Trophoblast cell (in vitro differentiated cells and primary cell): ENCODE results near the gene CXCL9.
"Not testable (repeated sequence)": the region's sequence is repeated elsewhere in the genome, so short reads cannot be mapped to it uniquely, and the experiment has no call there.

Source experiments
- DNase-seq, 2 donors: peaks; one replicate each; pipeline ENCODE4 v3.0.0-alpha.2; 2016
- H2AFZ ChIP-seq: 2 replicates; pipeline ENCODE4 v1.6.1; 2013; ENCODE audit warnings: low read length, moderate library complexity, mild to moderate bottlenecking; ENCODE audit not compliant: insufficient read depth, poor library complexity
- H2AK5ac ChIP-seq: 2 replicates; pipeline ENCODE4 v1.6.1; 2013; ENCODE audit warnings: mild to moderate bottlenecking, low read length
- H2BK120ac ChIP-seq: 2 replicates; pipeline ENCODE4 v1.6.1; 2013; ENCODE audit warnings: low read length, mild to moderate bottlenecking, moderate library complexity; ENCODE audit not compliant: insufficient read depth, poor library complexity
- H2BK12ac ChIP-seq: 2 replicates; pipeline ENCODE4 v1.6.1; 2013; ENCODE audit warnings: mild to moderate bottlenecking, low read length, moderate library complexity
- H2BK5ac ChIP-seq: 2 replicates; pipeline ENCODE4 v1.6.1; 2013; ENCODE audit warnings: low read length, low read depth, moderate library complexity, mild to moderate bottlenecking; ENCODE audit not compliant: poor library complexity
- H3K14ac ChIP-seq: 2 replicates; pipeline ENCODE4 v1.6.1; 2013; ENCODE audit warnings: mild to moderate bottlenecking, low read length
- H3K18ac ChIP-seq: 2 replicates; pipeline ENCODE4 v1.6.1; 2013; ENCODE audit warnings: mild to moderate bottlenecking, low read length
- H3K23ac ChIP-seq: 2 replicates; pipeline ENCODE4 v1.6.1; 2013; ENCODE audit warnings: low read length
- H3K27ac ChIP-seq: 2 replicates; pipeline ENCODE4 v1.5.1; 2013; ENCODE audit warnings: low read depth, mild to moderate bottlenecking, inconsistent platforms, low read length, moderate library complexity
- H3K27me3 ChIP-seq: 2 replicates; pipeline ENCODE4 v1.6.1; 2013; ENCODE audit warnings: inconsistent platforms, mild to moderate bottlenecking, low read length, moderate library complexity; ENCODE audit not compliant: insufficient read depth
- H3K36me3 ChIP-seq, 2 experiments: 1 replicate in 1 of 2; 2 replicates in 1 of 2; pipeline ENCODE4 v1.6.1; 2013; ENCODE audit warnings: low read length in 2 of 2, mild to moderate bottlenecking in 2 of 2, moderate library complexity in 1 of 2; ENCODE audit not compliant: insufficient read depth in 2 of 2, control insufficient read depth in 1 of 2
- H3K4ac ChIP-seq: 2 replicates; pipeline ENCODE4 v1.6.1; 2013; ENCODE audit warnings: low read depth, mild to moderate bottlenecking, low read length, moderate library complexity
- H3K4me1 ChIP-seq, 2 experiments: 1 replicate in 1 of 2; 2 replicates in 1 of 2; pipeline ENCODE4 v1.6.1; 2013; ENCODE audit warnings: low read length in 2 of 2, mild to moderate bottlenecking in 2 of 2, moderate library complexity in 1 of 2; ENCODE audit not compliant: insufficient read depth in 2 of 2, control insufficient read depth in 1 of 2
- H3K4me2 ChIP-seq: 2 replicates; pipeline ENCODE4 v1.6.1; 2013; ENCODE audit warnings: inconsistent platforms, mild to moderate bottlenecking, low read length, moderate library complexity
- H3K4me3 ChIP-seq: 2 replicates; pipeline ENCODE4 v1.5.1; 2013; ENCODE audit warnings: mild to moderate bottlenecking, low read depth, low read length, inconsistent platforms
- H3K79me1 ChIP-seq: one replicate; pipeline ENCODE4 v1.6.1; 2013; ENCODE audit warnings: low read length
- H3K79me2 ChIP-seq: 2 replicates; pipeline ENCODE4 v1.6.1; 2013; ENCODE audit warnings: low read length, mild to moderate bottlenecking; ENCODE audit not compliant: control insufficient read depth, insufficient read depth, poor library complexity
- H3K9ac ChIP-seq: 2 replicates; pipeline ENCODE4 v1.6.1; 2013; ENCODE audit warnings: mild to moderate bottlenecking, low read length
- H3K9me3 ChIP-seq: 2 replicates; pipeline ENCODE4 v1.6.1; 2013; ENCODE audit warnings: low read depth, mild to moderate bottlenecking, control low read depth, inconsistent platforms, low read length; ENCODE audit not compliant: insufficient read depth
- H4K12ac ChIP-seq: 2 replicates; pipeline ENCODE4 v1.6.1; 2013; ENCODE audit warnings: low read depth, mild to moderate bottlenecking, low read length, moderate library complexity
- H4K8ac ChIP-seq: 2 replicates; pipeline ENCODE4 v1.6.1; 2013; ENCODE audit warnings: low read depth, mild to moderate bottlenecking, low read length, moderate library complexity
- H4K91ac ChIP-seq: one replicate; pipeline ENCODE4 v1.6.1; 2013; ENCODE audit warnings: low read depth, mild to moderate bottlenecking, low read length, moderate library complexity
- WGBS: extraction: QIAGEN DNeasy Blood & Tissue Kit; methylation state at CpG from one replicate; pipeline ENCODE4 v1.1.7; 2013; ENCODE audit warnings: missing lambda C conversion rate; ENCODE audit not compliant: insufficient read length, insufficient coverage; ENCODE audit errors: extremely low coverage; 5-methylcytosine and 5-hydroxymethylcytosine counted together

CXCL9 gene

GRCh38 chr4:75973766-75974165 lies 33.5 kb downstream of the CXCL9 start:
- Histone ChIP-seq H3K18ac (no peak overlapping the region), H3K9ac (peak overlapping the region; percentile 18), H3K4ac (no peak overlapping the region), H2BK12ac (no peak overlapping the region), H3K27ac (no peak overlapping the region), H4K91ac (no peak overlapping the region), H2AFZ (no peak overlapping the region), H3K4me2 (no peak overlapping the region), H2AK5ac (no peak overlapping the region), H3K79me2 (no peaks in the 10 kb centered on the region), H3K23ac (peak overlapping the region; percentile 17), H3K4me3 (no peak overlapping the region), H2BK5ac (no peak overlapping the region), H3K4me1 (no peaks in the 10 kb centered on the region), H3K36me3 (peaks cover 20 to 32% of the 10 kb centered on the region in 2 experiments), H4K12ac (no peak overlapping the region), H4K8ac (no peak overlapping the region), H2BK120ac (no peak overlapping the region), H3K27me3 (no peaks in the 10 kb centered on the region), H3K79me1 (no peaks in the 10 kb centered on the region), H3K14ac (no peak overlapping the region), H3K9me3 (no peaks in the 10 kb centered on the region)
- DNase-seq: no peak

GRCh38 chr4:75968084-75968483 lies 39.2 kb downstream of the CXCL9 start:
- H3K36me3 ChIP-seq: peaks cover 23 to 40% of the 10 kb centered on the region in 2 experiments
- H4K8ac ChIP-seq: no peak overlapping the region
- H3K9ac ChIP-seq: no peak overlapping the region
- H3K79me2 ChIP-seq: no peaks in the 10 kb centered on the region
- H3K9me3 ChIP-seq: peaks cover 2% of the 10 kb centered on the region
- no peak overlapping the region for H3K4ac ChIP-seq
- H3K18ac ChIP-seq: no peak overlapping the region
- H2BK12ac ChIP-seq: no peak overlapping the region
- H4K12ac ChIP-seq: no peak overlapping the region
- no peaks in the 10 kb centered on the region for H3K79me1 ChIP-seq
- H2AK5ac ChIP-seq: no peak overlapping the region
- no peak overlapping the region for H2BK120ac ChIP-seq
- no CpG with 5 or more reads among the region's 3 CpGs for WGBS
- no peak for DNase-seq
- H4K91ac ChIP-seq: no peak overlapping the region
- no peak overlapping the region for H3K4me2 ChIP-seq
- no peaks in the 10 kb centered on the region for H3K27me3 ChIP-seq
- no peak overlapping the region for H3K27ac ChIP-seq
- no peaks in the 10 kb centered on the region for H3K4me1 ChIP-seq
- H3K4me3 ChIP-seq: no peak overlapping the region
- no peak overlapping the region for H3K23ac ChIP-seq
- no peak overlapping the region for H3K14ac ChIP-seq
- H2AFZ ChIP-seq: no peak overlapping the region
- no peak overlapping the region for H2BK5ac ChIP-seq

GRCh38 chr4:75963558-75963957 lies 43.8 kb downstream of the CXCL9 start:
- Histone ChIP-seq H3K4me1 (no peaks in the 10 kb centered on the region), H2BK12ac (no peak overlapping the region), H3K23ac (no peak overlapping the region), H3K79me2 (no peaks in the 10 kb centered on the region), H2AFZ (no peak overlapping the region), H3K4ac (no peak overlapping the region), H3K14ac (no peak overlapping the region), H4K12ac (no peak overlapping the region), H3K36me3 (peaks cover 20 to 26% of the 10 kb centered on the region in 2 experiments), H2BK5ac (no peak overlapping the region), H3K4me2 (no peak overlapping the region), H3K9ac (no peak overlapping the region), H3K79me1 (no peaks in the 10 kb centered on the region), H4K91ac (no peak overlapping the region), H3K9me3 (peaks cover 2% of the 10 kb centered on the region), H3K18ac (no peak overlapping the region), H3K4me3 (no peak overlapping the region), H2BK120ac (no peak overlapping the region), H2AK5ac (no peak overlapping the region), H3K27ac (no peak overlapping the region), H4K8ac (no peak overlapping the region), H3K27me3 (no peaks in the 10 kb centered on the region)
- DNase-seq: no peak
- WGBS: no CpG with 5 or more reads among the region's 2 CpGs

GRCh38 chr4:75962072-75962471 lies 45.2 kb downstream of the CXCL9 start:
- not testable (repeated sequence) for H2BK120ac ChIP-seq, H4K12ac ChIP-seq, H2BK5ac ChIP-seq, H3K9ac ChIP-seq, H3K79me2 ChIP-seq, H3K4me2 ChIP-seq, H3K4me3 ChIP-seq, H3K27me3 ChIP-seq, H3K27ac ChIP-seq, H3K14ac ChIP-seq, H4K8ac ChIP-seq, H3K18ac ChIP-seq, H2AFZ ChIP-seq, H3K79me1 ChIP-seq, H3K4me1 ChIP-seq, H2AK5ac ChIP-seq, DNase-seq, H2BK12ac ChIP-seq, H3K4ac ChIP-seq, H4K91ac ChIP-seq, H3K23ac ChIP-seq, H3K9me3 ChIP-seq
- no CpG with 5 or more reads among the region's 4 CpGs for WGBS
- H3K36me3 ChIP-seq: peaks cover 22 to 29% of the 10 kb centered on the region in 2 experiments
